ENCODE measurements around the gene NIPBL.

GRCh38 chr5:37110135-37110534 lies 233.6 kb downstream of the NIPBL start:
- no peak for TF ChIP-seq CTCF (IDR thresholded peaks at IDR 0.05)
- TF ChIP-seq POLR2A (IDR thresholded peaks at IDR 0.05), result no peak
